NCI-H146 (cell line): ENCODE data around the gene ACLY.
A peak's percentile ranks its signal among the peaks of the same experiment; 100 is the strongest.

Experiments used
- DNase-seq: peaks from one replicate; lab custom pipeline; 2025; lab: John Stamatoyannopoulos, UW

Gene ACLY

DNA sequence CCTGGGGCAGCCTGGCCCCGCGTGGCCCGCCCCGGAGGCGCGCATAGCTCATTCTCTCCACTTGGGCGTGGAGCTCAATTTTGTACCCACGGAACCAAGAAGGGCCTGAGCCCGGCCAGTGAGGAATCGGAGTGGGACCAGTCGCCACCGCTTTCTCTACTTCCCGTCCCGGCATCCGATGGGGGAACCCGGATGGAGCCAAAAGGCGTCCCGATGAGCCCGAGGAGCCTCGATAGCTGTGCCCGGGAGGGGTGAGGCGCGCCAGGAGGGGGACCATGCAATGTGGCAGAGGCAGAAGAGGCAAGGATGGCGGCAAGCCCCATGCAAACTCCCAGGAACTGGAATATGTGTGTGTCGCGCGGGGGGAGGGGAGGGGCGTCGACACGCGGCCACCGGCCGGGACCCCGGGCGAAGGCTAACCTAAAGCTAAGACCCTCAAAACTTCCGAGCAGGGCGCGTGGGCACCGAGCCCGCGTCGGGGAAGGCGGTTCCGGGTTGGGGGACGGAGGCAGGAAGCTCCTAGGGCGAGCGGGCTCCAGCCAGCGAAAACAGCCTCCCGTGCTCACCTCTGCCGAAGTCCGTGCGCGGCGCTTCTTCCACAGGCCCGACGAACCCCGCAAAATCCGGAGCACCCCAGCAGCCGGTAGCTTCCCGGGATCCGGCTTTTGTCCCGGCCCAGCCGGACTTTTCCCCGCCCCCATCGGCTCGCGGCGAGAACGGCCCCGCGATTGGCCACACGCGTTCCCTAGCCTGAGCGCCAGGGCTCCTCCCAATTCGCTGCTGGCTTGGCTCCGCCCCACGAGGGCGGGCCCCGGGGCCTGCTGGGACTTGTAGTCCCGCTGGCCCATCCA, at the start of gene ACLY:
Gene ACLY, minus strand, starts transcription at position 638 of the 851 bp plus-strand sequence. CDS start 5,078 bp downstream, outside the sequence.
- peak; percentile 98 for DNase-seq

DNA sequence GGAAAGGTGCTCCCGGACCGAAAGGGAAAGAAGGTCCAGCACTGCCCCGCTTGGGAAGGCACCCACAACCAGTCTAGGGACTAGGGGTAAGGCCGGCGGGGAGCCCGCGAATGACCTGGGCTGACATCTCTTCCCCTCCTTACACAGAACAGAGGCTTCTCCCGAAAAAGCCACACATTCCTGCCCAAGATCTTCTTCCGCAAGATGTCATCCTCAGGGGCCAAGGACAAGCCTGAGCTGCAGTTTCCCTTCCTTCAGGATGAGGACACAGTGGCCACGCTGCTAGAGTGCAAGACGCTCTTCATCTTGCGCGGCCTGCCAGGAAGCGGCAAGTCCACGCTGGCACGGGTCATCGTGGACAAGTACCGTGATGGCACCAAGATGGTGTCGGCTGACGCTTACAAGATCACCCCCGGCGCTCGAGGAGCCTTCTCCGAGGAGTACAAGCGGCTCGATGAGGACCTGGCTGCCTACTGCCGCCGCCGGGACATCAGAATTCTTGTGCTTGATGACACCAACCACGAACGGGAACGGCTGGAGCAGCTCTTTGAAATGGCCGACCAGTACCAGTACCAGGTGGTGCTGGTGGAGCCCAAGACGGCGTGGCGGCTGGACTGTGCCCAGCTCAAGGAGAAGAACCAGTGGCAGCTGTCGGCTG, 49.3 kb upstream of the ACLY start:
- DNase-seq, result no peak

- DNase-seq, result peak; percentile 31
These were observed 48.6 kb upstream of the ACLY start for GRCh38 chr17:41967141-41967920.

- DNase-seq, result peak; percentile 90
These were observed 47.9 kb upstream of the ACLY start, which contains the start of gene CNP for GRCh38 chr17:41966463-41967140. Gene CNP, plus strand, starts transcription at chr17:41966795. Its CDS starts 90 bp downstream, at chr17:41966885.

GRCh38 chr17:41965694-41966462, 47.1 kb upstream of the ACLY start:
- peak; percentile 97 for DNase-seq

- DNase-seq, result peak; percentile 80
These were observed 44.1 kb upstream of the ACLY start for GRCh38 chr17:41962768-41963434.

DNA sequence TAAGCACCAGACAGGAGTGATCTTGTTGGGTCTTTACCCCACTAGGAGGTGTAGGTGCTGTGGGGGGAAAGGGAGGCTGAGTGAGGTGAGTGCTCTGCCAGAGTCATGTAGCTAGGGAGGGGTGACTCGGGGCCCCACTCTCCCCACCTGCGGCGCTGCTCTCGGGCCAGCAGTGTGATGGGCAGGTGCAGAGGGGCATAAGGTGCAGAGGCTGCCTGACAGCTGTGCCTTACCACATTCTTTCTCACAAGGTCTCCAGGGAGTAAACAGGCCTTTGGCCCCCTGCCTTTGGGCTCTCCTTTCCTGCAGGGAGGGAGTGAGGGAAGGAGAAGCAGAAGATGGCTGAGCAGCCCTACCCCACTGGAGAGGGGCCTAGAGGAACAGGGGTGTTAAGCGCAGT, 43.4 kb upstream of the ACLY start:
- DNase-seq, result no peak

DNA sequence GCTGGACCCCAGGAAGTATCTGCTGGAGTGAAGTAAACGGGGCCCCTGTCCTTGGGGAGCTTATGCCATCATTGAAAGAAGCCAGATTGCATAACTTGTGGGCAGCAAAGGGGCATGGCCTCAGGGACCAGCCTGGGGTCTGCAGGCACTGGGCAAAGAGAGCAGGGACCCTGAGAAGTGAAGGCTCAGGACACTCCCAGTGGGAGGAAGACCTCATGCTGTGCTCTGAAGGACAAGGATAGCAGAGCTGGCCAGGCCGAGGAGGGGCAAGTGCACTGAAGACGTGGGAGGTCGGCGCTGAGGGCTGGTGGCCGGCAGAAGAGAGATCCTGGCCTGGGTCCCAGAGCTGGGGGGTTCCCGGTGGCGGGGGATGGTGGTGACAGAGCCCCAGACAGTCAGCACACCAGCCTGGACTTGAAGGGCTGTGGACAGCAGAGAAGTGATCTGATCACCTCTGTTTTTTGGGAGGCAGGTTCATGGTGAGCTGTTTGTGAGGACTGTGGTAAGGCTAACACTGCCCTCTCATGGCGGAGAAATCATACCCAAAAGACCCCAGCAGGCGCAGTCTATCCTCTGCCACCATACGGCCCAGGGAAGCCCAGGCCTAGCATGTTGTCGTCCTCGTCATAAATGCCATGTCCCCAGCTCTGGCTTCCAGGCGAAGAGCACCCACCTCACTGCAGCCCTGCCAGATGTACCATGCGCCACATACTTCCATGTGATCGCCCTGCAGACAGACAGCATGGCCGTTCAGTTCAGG, 40.8 kb upstream of the ACLY start:
- DNase-seq, result no peak

DNA sequence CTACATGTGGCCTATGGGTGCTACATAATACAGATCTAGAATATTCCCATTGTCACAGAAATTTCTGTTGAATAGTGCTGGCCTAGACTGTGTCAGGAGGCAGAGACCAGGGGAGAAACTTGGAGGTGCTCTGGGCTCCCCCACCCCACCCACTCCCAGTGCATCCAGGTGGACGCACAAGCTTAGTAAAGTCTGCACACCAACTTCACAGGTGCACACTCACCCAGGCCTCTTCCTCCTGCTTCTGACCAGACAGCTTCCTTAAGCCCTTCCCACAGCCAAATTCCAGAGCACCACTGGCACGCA, 40.2 kb upstream of the ACLY start:
- no peak for DNase-seq

- DNase-seq, result no peak
These were observed 39.2 kb upstream of the ACLY start for GRCh38 chr17:41957869-41958439.

DNA sequence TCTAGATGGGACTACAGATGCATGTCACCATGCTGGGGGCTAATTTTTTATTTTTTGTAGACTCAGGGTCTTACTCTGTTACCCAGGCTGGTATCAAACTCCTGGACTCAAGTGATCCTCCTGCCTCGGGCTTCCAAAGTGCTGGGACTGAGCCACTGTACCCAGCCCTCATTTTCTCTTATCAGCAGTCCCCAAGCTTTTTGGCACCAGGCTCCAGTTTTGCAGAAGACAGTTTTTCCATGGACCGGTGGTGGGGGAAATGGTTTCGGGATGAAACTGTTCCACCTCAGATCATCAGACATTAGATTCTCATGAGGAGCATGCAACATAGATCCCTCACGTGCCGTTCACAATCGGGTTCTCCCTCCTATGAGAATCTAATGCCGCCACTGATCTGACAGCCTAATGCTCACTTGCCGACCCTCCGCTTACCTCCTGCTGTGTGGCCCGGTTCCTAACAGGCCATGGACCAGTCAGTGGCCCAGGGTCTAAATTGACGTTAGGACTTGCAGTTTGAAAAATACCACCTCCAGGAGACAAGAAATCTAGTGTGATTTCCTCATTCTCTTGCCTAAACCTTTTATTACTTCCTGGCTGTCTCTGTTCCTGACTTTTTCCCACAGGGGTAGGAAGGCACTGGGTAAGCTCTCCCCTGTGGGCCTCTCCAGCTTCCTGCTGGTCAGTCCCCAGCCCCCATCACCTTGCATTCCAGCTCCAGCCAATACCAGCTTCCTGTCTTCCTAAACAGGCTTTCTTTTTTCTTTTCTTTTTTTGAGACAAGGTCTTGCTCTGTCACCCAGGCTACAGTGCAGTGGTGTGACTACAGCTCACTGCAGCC, 38.5 kb upstream of the ACLY start:
- no peak for DNase-seq

GRCh38 chr17:41956522-41956921, 37.8 kb upstream of the ACLY start:
- no peak for DNase-seq

DNA sequence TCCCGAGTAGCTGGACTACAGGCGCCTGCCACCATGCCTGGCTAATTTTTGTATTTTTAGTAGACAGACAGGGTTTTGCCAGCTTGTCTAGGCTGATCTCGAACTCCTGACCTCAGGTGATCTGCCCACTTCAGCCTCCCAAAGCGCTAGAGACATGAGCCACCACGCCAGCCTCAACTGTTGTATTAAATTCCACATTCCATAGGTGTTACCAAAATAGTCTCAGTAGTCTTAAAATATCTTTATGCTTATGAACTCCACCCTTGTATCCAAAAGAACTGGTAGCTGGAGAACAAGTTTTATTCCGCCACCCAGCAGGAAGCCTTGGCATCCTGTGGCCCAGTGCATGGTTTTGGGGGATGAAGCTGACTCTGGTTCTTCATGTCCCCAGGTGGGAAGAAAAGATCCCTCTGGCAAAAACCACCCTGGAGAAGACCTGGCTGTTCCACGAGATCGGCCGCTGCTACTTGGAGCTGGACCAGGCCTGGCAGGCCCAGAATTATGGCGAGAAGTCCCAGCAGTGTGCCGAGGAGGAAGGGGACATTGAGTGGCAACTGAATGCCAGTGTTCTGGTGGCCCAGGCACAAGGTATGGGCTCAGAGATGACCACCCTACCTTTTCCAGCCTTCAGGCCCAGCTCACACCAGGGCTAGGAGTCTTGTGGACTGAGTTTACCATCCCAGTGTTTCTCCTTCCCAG, 30.2 kb upstream of the ACLY start:
- DNase-seq, result no peak

GRCh38 chr17:41944943-41945342, 26.2 kb upstream of the ACLY start:
- DNase-seq, result no peak

GRCh38 chr17:41943492-41943891, 24.7 kb upstream of the ACLY start:
- no peak for DNase-seq

GRCh38 chr17:41942626-41943373, 24.0 kb upstream of the ACLY start:
- no peak for DNase-seq

GRCh38 chr17:41941168-41941567, 22.4 kb upstream of the ACLY start:
- no peak for DNase-seq
